WTC11 (cell line): ENCODE data around the gene LDLRAD2. TPM values are rescaled to one million over a fixed set of nuclear protein-coding genes. Genes with fewer than 3 reads are reported as not detected.
A peak's percentile ranks its signal among the peaks of the same experiment; 100 is the strongest.

Experiments
- ATAC-seq: fragments of 200-7000 bp; cut with Tn5 transposase; 2 replicates; pipeline ENCODE4 v1.10.0; 2021; ENCODE audit warnings: mild to moderate bottlenecking, moderate library complexity
- CTCF ChIA-PET: fragments of 300-600 bp; sonication (Branson Sonifier 250); formaldehyde crosslinking; loops from one replicate; lab custom pipeline; 2021; ENCODE audit warnings: antibody characterized with exemption; lab: Charles Lee
- POLR2A ChIA-PET: fragments of 350-600 bp; sonication (Branson Sonifier 250); formaldehyde crosslinking; loops from one replicate; lab custom pipeline; 2021; ENCODE audit warnings: antibody characterized with exemption; lab: Charles Lee
- DNase-seq: peaks from one replicate; pipeline ENCODE4 v3.0.0; 2021; ENCODE audit warnings: low spot score
- H3K27ac Mint-ChIP-seq: 2 replicates; pipeline ENCODE4 v1.8.0; 2021; ENCODE audit warnings: mixed read lengths
- H3K27me3 Mint-ChIP-seq: 2 replicates; pipeline ENCODE4 v1.8.0; 2021; ENCODE audit warnings: low read depth, mild to moderate bottlenecking, moderate library complexity, mixed read lengths
- H3K36me3 Mint-ChIP-seq: 2 replicates; pipeline ENCODE4 v1.8.0; 2021; ENCODE audit warnings: mixed read lengths
- H3K4me1 Mint-ChIP-seq: 2 replicates; pipeline ENCODE4 v1.8.0; 2022; ENCODE audit warnings: mixed read lengths
- H3K4me3 Mint-ChIP-seq: 2 replicates; pipeline ENCODE4 v1.8.0; 2021; ENCODE audit warnings: mild to moderate bottlenecking, moderate library complexity, mixed read lengths
- H3K9me3 Mint-ChIP-seq: 2 replicates; pipeline ENCODE4 v1.8.0; 2021; ENCODE audit warnings: mixed read lengths
- ATF3 ChIP-seq: sonication (generic); formaldehyde crosslinking; conservative IDR thresholded peaks from 2 replicates; pipeline ENCODE4 v1.8.1; 2022; ENCODE audit warnings: mild to moderate bottlenecking, missing genetic modification reagents
- CREB1 ChIP-seq: sonication (generic); formaldehyde crosslinking; IDR thresholded peaks from 2 replicates; pipeline ENCODE4 v1.8.0; 2023; ENCODE audit warnings: mild to moderate bottlenecking, missing genetic modification reagents
- E2F1 ChIP-seq: sonication (generic); formaldehyde crosslinking; IDR thresholded peaks from 2 replicates; pipeline ENCODE4 v1.8.0; 2022; ENCODE audit warnings: mild to moderate bottlenecking, missing genetic modification reagents
- E2F5 ChIP-seq: sonication (generic); formaldehyde crosslinking; IDR thresholded peaks from 2 replicates; pipeline ENCODE4 v1.8.1; 2022; ENCODE audit warnings: mild to moderate bottlenecking, moderate library complexity, missing genetic modification reagents
- EMX1 ChIP-seq: fragments of 250-450 bp; sonication (Bioruptor Pico); IDR thresholded peaks from 2 replicates; pipeline ENCODE4 v1.8.0; 2021; ENCODE audit warnings: mild to moderate bottlenecking
- FOXJ3 ChIP-seq: sonication (generic); formaldehyde crosslinking; IDR thresholded peaks from 2 replicates; pipeline ENCODE4 v1.9.0; 2021; ENCODE audit warnings: missing genetic modification reagents, mild to moderate bottlenecking, borderline replicate concordance
- IRF2 ChIP-seq: sonication (generic); formaldehyde crosslinking; IDR thresholded peaks from 2 replicates; pipeline ENCODE4 v1.8.0; 2022; ENCODE audit warnings: low read depth, missing genetic modification reagents, borderline replicate concordance
- MAX ChIP-seq: sonication (generic); formaldehyde crosslinking; IDR thresholded peaks from 2 replicates; pipeline ENCODE4 v1.8.0; 2022; ENCODE audit warnings: mild to moderate bottlenecking, missing genetic modification reagents
- MLX ChIP-seq: sonication (generic); formaldehyde crosslinking; IDR thresholded peaks from 2 replicates; pipeline ENCODE4 v1.8.1; 2023; ENCODE audit warnings: mild to moderate bottlenecking, missing genetic modification reagents, moderate library complexity
- PRDM15 ChIP-seq: sonication (generic); formaldehyde crosslinking; IDR thresholded peaks from 2 replicates; pipeline ENCODE4 v1.8.0; 2022; ENCODE audit warnings: missing genetic modification reagents
- PRRX2 ChIP-seq: fragments of 250-450 bp; sonication (Bioruptor Pico); IDR thresholded peaks from 2 replicates; pipeline ENCODE4 v1.8.0; 2021; ENCODE audit warnings: mild to moderate bottlenecking
- SMAD3 ChIP-seq: sonication (generic); formaldehyde crosslinking; IDR thresholded peaks from 2 replicates; pipeline ENCODE4 v1.8.0; 2022; ENCODE audit warnings: missing genetic modification reagents, mild to moderate bottlenecking, borderline replicate concordance
- SP1 ChIP-seq: sonication (generic); formaldehyde crosslinking; conservative IDR thresholded peaks from 2 replicates; pipeline ENCODE4 v1.8.1; 2022; ENCODE audit warnings: missing genetic modification reagents
- STAT6 ChIP-seq: sonication (generic); formaldehyde crosslinking; conservative IDR thresholded peaks from 2 replicates; pipeline ENCODE4 v1.8.1; 2023; ENCODE audit warnings: mild to moderate bottlenecking, low read depth, missing genetic modification reagents, moderate library complexity
- TCF7 ChIP-seq: sonication (generic); formaldehyde crosslinking; IDR thresholded peaks from 2 replicates; pipeline ENCODE4 v1.8.0; 2022; ENCODE audit warnings: mild to moderate bottlenecking, low read depth, missing genetic modification reagents, moderate library complexity
- TP53 ChIP-seq: sonication (generic); formaldehyde crosslinking; IDR thresholded peaks from 2 replicates; pipeline ENCODE4 v1.8.1; 2023; ENCODE audit warnings: mild to moderate bottlenecking, missing genetic modification reagents
- ZNF232 ChIP-seq: sonication (generic); formaldehyde crosslinking; IDR thresholded peaks from 2 replicates; pipeline ENCODE4 v1.8.0; 2022; ENCODE audit warnings: mild to moderate bottlenecking, missing genetic modification reagents
- ZNF263 ChIP-seq: sonication (generic); formaldehyde crosslinking; IDR thresholded peaks from 2 replicates; pipeline ENCODE4 v1.8.1; 2022; ENCODE audit warnings: low read depth, mild to moderate bottlenecking, moderate library complexity, missing genetic modification reagents
- ZNF281 ChIP-seq: sonication (generic); formaldehyde crosslinking; IDR thresholded peaks from 2 replicates; pipeline ENCODE4 v1.8.0; 2023; ENCODE audit warnings: mild to moderate bottlenecking, missing genetic modification reagents
- ZNF671 ChIP-seq: fragments of 250-450 bp; sonication (Bioruptor Pico); IDR thresholded peaks from 2 replicates; pipeline ENCODE4 v1.8.0; 2021; ENCODE audit warnings: mild to moderate bottlenecking
- total RNA-seq: library from RNA; stranded (reverse); gene quantifications from 3 replicates; pipeline ENCODE4 v1.2.3, GENCODE V29; 2021

Gene LDLRAD2
- total RNA-seq, 1 experiment from 2014 or later: 0.63 TPM

GRCh38 chr1:21782868-21783678 is 29.0 kb upstream of the LDLRAD2 start, which contains the start of gene USP48 (continued):
- no peak for TF ChIP-seq TCF7
- TF ChIP-seq CREB1 (CRISPR knock-in tag): no peak
- no peak for TF ChIP-seq E2F1
- no peak for TF ChIP-seq IRF2 (CRISPR knock-in tag)
- TF ChIP-seq FOXJ3 (CRISPR knock-in tag): no peak
- no peak for TF ChIP-seq PRRX2 (CRISPR knock-in tag)
- no peak for TF ChIP-seq SMAD3 (CRISPR knock-in tag)
- peak; percentile 70 for TF ChIP-seq ZNF232 (CRISPR knock-in tag)
- no peak for TF ChIP-seq STAT6 (CRISPR knock-in tag)
- TF ChIP-seq ZNF671: no peak
- peak; percentile 47; the same call in 1 of the 2 replicates for TF ChIP-seq EMX1 (CRISPR knock-in tag)
- no peak for TF ChIP-seq TP53 (CRISPR knock-in tag)
- TF ChIP-seq ZNF281 (CRISPR knock-in tag): no peak
- no peak for TF ChIP-seq ATF3 (CRISPR knock-in tag)
- no peak for TF ChIP-seq ZNF263 (CRISPR knock-in tag)

GRCh38 chr1:21783679-21784603 is 28.1 kb upstream of the LDLRAD2 start:
- DNase-seq (peak; percentile 97), ATAC-seq (peak; percentile 88)
- no peaks in the 10 kb centered on the region for H3K27me3 Mint-ChIP-seq
- H3K9me3 Mint-ChIP-seq: no peaks in the 10 kb centered on the region
- peaks cover 2% of the 10 kb centered on the region; the same call in 1 of the 2 replicates for H3K36me3 Mint-ChIP-seq
- peak overlapping the region; percentile 100 for H3K27ac Mint-ChIP-seq
- peaks cover 30% of the 10 kb centered on the region for H3K4me1 Mint-ChIP-seq
- CTCF ChIA-PET: interaction anchor here (0.6 to 2.0 kb wide), 3 partner anchors 28 to 290 kb away, joined by 3 to 7 read pairs (median 3); no protein-coding TSS in a partner anchor
- POLR2A ChIA-PET: interaction anchor here (0.5 to 0.7 kb wide), 2 partner anchors 11 to 183 kb away, joined by 3 to 4 read pairs; no protein-coding TSS in a partner anchor
- H3K4me3 Mint-ChIP-seq: peak overlapping the region; percentile 90
- TF ChIP-seq MAX (CRISPR knock-in tag) (peak; percentile 22; the same call in 1 of the 2 replicates), MLX (no peak), PRDM15 (peak; percentile 92), SP1 (CRISPR knock-in tag) (peak; percentile 13; the same call in 1 of the 2 replicates), EMX1 (CRISPR knock-in tag) (no peak), E2F5 (CRISPR knock-in tag) (no peak)
